Astrocyte of the spinal cord (primary cell): ENCODE data around the gene MYO1C.
A peak's percentile ranks its signal among the peaks of the same experiment; 100 is the strongest.

Source experiments
- DNase-seq: peaks from one replicate; pipeline ENCODE4 v3.0.0; 2011; ENCODE audit warnings: low read depth, low spot score
- H3K4me3 ChIP-seq: 2 replicates; pipeline ENCODE4 v1.5.1; 2011; ENCODE audit warnings: low read depth, mild to moderate bottlenecking, low read length, moderate library complexity
- in situ Hi-C: cut with HindIII; loops from 2 replicates; pipeline ENCODE4 v1.10.0; 2017; ENCODE audit warnings: low sequenced_read_pairs
- TF ChIP-seq, protein P1 (sequence below): IDR thresholded peaks from 2 replicates; pipeline ENCODE4 v1.5.1; 2012; ENCODE audit warnings: low read depth, mild to moderate bottlenecking, low read length, inconsistent platforms

Gene MYO1C

DNA sequence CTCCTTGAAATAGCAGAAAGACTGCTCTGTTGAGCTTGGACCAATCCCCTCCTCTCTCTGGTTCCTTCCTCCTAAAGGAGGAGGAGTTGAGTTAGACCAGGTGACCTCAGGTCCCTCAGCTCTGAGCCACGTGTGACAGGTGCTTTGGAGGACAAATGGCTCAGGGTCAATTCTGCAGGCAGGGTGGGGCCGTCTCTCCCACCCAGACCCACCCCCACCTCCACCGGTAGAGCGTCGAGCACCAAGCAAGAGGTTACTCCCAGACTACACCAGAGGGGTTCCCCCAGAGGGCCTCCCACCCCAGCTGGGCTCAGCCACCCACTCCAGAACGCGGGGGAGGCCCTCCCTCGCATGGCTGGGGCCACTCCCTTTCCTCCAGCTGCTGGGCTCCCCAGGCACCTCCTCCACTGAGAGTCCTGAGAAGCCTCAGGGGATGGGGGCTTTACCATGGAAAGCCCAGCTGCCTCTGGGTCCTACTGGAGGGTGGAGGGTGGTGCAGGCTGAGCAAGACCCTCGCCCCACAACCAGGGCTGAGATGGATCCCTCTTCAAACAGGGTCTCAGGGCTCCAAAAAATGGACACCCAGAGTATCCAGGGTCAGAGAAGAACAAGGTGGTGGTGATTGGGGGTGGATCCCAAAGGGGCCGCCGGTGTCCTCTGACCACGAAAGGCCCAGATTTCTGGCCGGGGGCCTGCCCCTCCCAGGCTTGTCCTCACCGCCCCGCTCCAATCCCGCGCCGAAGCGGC lies 7.6 kb downstream of the MYO1C start:
- in situ Hi-C loops, result no loop called here
- TF ChIP-seq, protein P1, sequence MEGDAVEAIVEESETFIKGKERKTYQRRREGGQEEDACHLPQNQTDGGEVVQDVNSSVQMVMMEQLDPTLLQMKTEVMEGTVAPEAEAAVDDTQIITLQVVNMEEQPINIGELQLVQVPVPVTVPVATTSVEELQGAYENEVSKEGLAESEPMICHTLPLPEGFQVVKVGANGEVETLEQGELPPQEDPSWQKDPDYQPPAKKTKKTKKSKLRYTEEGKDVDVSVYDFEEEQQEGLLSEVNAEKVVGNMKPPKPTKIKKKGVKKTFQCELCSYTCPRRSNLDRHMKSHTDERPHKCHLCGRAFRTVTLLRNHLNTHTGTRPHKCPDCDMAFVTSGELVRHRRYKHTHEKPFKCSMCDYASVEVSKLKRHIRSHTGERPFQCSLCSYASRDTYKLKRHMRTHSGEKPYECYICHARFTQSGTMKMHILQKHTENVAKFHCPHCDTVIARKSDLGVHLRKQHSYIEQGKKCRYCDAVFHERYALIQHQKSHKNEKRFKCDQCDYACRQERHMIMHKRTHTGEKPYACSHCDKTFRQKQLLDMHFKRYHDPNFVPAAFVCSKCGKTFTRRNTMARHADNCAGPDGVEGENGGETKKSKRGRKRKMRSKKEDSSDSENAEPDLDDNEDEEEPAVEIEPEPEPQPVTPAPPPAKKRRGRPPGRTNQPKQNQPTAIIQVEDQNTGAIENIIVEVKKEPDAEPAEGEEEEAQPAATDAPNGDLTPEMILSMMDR, result peak; percentile 18
- DNase-seq, result peak; percentile 29
- peak overlapping the region; percentile 55 for H3K4me3 ChIP-seq

DNA sequence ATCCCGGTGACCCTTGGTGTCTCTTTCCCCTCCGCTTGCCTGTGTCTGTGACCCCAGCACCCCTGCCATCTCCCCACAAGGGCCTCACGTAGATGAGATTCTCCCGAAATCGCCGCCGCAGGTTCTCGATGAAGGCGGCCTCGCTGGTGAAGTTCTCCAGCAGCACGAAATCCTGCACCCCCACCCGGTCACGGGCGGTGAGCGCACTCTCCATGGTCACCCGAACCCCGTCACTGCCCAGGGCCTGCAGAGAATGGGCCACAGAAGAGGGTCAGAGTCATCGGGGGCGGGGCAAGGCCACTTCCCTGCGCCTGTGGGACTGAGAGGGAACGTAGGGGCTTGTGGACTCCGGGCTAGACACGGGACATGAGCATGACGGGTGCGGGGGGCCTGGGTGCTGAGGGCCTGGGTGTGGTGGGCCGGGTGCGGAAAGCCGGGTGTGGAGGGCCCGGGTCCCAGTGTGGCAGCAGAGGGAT lies 8.4 kb downstream of the MYO1C start:
- no peak for DNase-seq
- in situ Hi-C loops, result no loop called here
- no peak overlapping the region for H3K4me3 ChIP-seq
- TF ChIP-seq, protein P1, result no peak

DNA sequence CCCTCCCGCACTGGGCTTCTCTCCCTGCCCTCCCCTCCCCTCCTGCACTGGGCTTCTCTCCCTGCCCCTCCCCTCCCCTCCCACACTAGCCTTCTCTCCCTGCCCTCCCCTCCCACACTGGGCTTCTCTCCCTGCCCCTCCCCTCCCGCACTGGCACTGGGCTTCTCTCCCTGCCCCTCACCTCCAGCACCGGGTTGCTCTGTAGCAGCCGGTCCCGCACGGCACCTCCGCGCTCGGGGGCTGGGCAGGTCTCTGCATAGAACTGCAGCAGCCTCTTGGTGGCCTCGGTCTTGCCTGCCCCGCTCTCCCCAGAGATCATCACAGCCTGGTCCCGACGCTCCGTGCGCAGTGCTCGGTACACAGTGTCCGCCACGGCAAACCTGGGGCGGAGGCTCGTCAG lies 9.8 kb downstream of the MYO1C start:
- in situ Hi-C loops, result no loop called here
- TF ChIP-seq, protein P1, result no peak
- DNase-seq, result no peak
- no peak overlapping the region for H3K4me3 ChIP-seq

DNA sequence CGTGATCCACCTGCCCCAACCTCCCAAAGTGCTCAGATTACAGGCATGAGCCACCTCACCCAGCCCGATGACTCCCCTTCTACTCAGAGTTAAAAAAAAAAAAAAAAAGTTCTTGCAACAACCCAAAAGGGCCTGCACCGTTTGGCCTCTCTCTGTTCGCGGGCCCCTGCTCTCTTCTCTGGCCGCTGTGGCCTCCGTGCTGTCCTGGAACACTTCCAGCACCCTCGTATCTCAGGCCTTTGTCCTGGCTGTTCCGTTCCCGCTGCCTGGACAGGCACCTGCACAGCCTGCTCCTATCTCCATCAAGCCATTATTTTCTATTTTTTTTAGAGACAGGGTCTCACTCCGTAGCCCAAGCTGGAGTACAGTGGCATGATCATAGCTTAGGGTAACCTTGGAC lies 10.8 kb downstream of the MYO1C start:
- in situ Hi-C loops, result no loop called here
- no peak overlapping the region for H3K4me3 ChIP-seq
- no peak for DNase-seq
- TF ChIP-seq, protein P1, result no peak

DNA sequence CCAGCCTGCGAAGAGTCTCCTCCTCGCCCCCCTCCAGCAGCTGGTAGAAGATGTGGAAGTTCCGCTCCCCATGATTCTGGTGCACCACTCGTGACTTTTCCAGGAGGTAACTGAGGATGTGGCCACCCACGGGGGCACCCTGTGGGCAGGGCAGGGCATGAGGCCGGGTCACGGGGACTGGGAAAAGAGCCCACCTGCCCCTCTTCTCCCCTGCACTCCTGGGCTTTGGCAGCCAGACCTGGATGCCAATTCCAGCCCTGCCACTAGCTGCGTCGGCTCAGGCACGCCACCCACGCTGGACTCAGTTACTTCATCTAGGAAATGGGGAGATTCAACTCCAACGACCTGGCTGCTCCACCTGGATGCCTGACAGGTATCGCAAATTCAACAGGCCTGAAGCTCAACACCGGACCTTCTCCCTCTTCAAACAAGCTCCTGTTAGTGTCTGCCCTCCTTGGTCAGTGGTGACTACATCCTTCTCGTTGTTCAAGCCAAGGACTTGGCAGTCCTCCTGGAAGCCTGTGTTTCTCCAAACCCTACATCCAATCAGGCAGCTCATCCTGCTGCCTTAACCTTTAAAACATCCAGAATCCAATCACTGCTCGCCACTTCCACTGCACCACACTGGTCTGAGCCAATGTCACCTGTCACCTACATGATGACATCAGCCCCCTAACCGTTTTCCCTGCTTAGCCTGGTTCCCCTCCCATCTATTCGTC lies 11.6 kb downstream of the MYO1C start:
- H3K4me3 ChIP-seq, result no peak overlapping the region
- in situ Hi-C loops, result no loop called here
- TF ChIP-seq, protein P1, result no peak
- DNase-seq, result peak; percentile 66

DNA sequence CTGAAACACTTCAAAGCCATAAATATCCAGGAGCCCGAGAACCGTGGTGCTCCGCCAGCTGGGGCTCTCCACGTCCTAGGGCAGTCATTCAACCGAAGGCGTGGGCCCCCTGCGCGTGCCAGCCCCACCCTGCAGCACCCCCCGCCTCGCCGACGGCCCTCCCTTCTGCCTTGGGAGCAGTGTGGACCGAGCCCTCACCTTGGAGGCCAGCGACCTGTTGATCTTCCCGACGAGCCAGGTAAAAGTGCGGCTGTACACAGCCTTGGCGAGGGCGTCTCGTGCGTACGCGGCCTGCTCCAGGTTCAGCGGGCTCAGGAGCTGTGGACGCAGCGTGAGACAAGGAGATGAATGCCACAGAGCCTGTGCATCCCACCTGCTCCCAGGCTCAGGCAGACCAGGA lies 14.1 kb downstream of the MYO1C start:
- no peak for DNase-seq
- no peak overlapping the region for H3K4me3 ChIP-seq
- in situ Hi-C loops, result no loop called here
- TF ChIP-seq, protein P1, result no peak
